ENCODE results near the gene THRAP3. TPM values are rescaled to one million over a fixed set of nuclear protein-coding genes. Genes with fewer than 3 reads are reported as not detected.
A peak's percentile ranks its signal among the peaks of the same experiment; 100 is the strongest.

The THRAP3 gene
- polyA plus RNA-seq, 1 experiment: 45.8 TPM

- Histone ChIP-seq H3K4me3 (ENCODE audit: low read depth, low read length) (peak overlapping the region; percentile 81), H3K36me3 (ENCODE audit: control insufficient read depth, insufficient read depth, low read length) (peaks cover 17% of the 10 kb centered on the region), H3K27me3 (ENCODE audit: control insufficient read depth, insufficient read depth, low read length) (no peaks in the 10 kb centered on the region)
- POLR2A ChIA-PET: no interaction called here
- CTCF ChIA-PET: interaction anchor here (0.9 to 5.5 kb wide), 6 partner anchors 13 to 170 kb away, joined by 3 to 25 read pairs (median 5); partner anchors contain the start of genes LSM10 and TRAPPC3
- no peak for TF ChIP-seq CTCF (IDR thresholded peaks at IDR 0.05; ENCODE audit: insufficient read depth, low read depth, low read length)
- DNase-seq (ENCODE audit: low read depth): no peak
Observed at GRCh38 chr1:36320291-36320761, 96.1 kb downstream of the THRAP3 start.

- CTCF ChIA-PET: interaction anchor here (1.4 to 5.5 kb wide), 4 partner anchors 14 to 171 kb away, joined by 3 to 25 read pairs (median 10); partner anchors contain the start of genes LSM10 and TRAPPC3
- no peak for DNase-seq (ENCODE audit: low read depth)
- peaks cover 15% of the 10 kb centered on the region for H3K36me3 ChIP-seq (ENCODE audit: control insufficient read depth, insufficient read depth, low read length)
- peak overlapping the region; percentile 81 for H3K4me3 ChIP-seq (ENCODE audit: low read depth, low read length)
- TF ChIP-seq CTCF (IDR thresholded peaks at IDR 0.05; ENCODE audit: insufficient read depth, low read depth, low read length): no peak
- POLR2A ChIA-PET: no interaction called here
- H3K27me3 ChIP-seq (ENCODE audit: control insufficient read depth, insufficient read depth, low read length): no peaks in the 10 kb centered on the region
Observed at GRCh38 chr1:36320767-36321118, 96.5 kb downstream of the THRAP3 start.

- ChIA-PET CTCF (interaction anchor here (0.8 to 5.5 kb wide), 6 partner anchors 14 to 171 kb away, joined by 3 to 25 read pairs (median 5); partner anchors contain the start of genes LSM10 and TRAPPC3), POLR2A (interaction anchor here (0.5 kb wide), 1 partner anchor 51 kb away, joined by 3 read pairs; no protein-coding TSS in a partner anchor)
- H3K27me3 ChIP-seq (ENCODE audit: control insufficient read depth, insufficient read depth, low read length): no peaks in the 10 kb centered on the region
- H3K36me3 ChIP-seq (ENCODE audit: control insufficient read depth, insufficient read depth, low read length): peaks cover 15% of the 10 kb centered on the region
- no peak for TF ChIP-seq CTCF (IDR thresholded peaks at IDR 0.05; ENCODE audit: insufficient read depth, low read depth, low read length)
- DNase-seq (ENCODE audit: low read depth): peak; percentile 86
- H3K4me3 ChIP-seq (ENCODE audit: low read depth, low read length): peak overlapping the region; percentile 81
Observed at GRCh38 chr1:36321119-36321951, 97.1 kb downstream of the THRAP3 start.

- TF ChIP-seq CTCF (IDR thresholded peaks at IDR 0.05; ENCODE audit: insufficient read depth, low read depth, low read length): no peak
- POLR2A ChIA-PET: interaction anchor here (0.5 kb wide), 1 partner anchor 50 kb away, joined by 3 read pairs; no protein-coding TSS in a partner anchor
- CTCF ChIA-PET: interaction anchor here (0.6 to 5.5 kb wide), 5 partner anchors 15 to 221 kb away, joined by 3 to 25 read pairs (median 7); partner anchors contain the start of genes LSM10 and TRAPPC3
Observed at GRCh38 chr1:36322041-36322785, 98.0 kb downstream of the THRAP3 start.

More at GRCh38 chr1:36322041-36322785, 98.0 kb downstream of the THRAP3 start:
- DNase-seq (ENCODE audit: low read depth): no peak
- Histone ChIP-seq H3K4me3 (ENCODE audit: low read depth, low read length) (peak overlapping the region; percentile 81), H3K36me3 (ENCODE audit: control insufficient read depth, insufficient read depth, low read length) (peaks cover 13% of the 10 kb centered on the region), H3K27me3 (ENCODE audit: control insufficient read depth, insufficient read depth, low read length) (no peaks in the 10 kb centered on the region)

Measured in BJ (cell line).